Occipital lobe (tissue), 2 donors: ENCODE results near the gene IGF2. TPM values are rescaled to one million over a fixed set of nuclear protein-coding genes. Genes with fewer than 3 reads are reported as not detected.

Source experiments
- DNase-seq: peaks from one replicate; lab custom pipeline; 2025; lab: John Stamatoyannopoulos, UW
- total RNA-seq: library from RNA; depleted of rRNA; stranded (reverse); fragments of >200 nt; gene quantifications from one replicate; pipeline ENCODE4 v1.2.3, GENCODE V29; 2014

Gene IGF2
- total RNA-seq, 1 donor from 2014 or later: 25.6 TPM

DNA sequence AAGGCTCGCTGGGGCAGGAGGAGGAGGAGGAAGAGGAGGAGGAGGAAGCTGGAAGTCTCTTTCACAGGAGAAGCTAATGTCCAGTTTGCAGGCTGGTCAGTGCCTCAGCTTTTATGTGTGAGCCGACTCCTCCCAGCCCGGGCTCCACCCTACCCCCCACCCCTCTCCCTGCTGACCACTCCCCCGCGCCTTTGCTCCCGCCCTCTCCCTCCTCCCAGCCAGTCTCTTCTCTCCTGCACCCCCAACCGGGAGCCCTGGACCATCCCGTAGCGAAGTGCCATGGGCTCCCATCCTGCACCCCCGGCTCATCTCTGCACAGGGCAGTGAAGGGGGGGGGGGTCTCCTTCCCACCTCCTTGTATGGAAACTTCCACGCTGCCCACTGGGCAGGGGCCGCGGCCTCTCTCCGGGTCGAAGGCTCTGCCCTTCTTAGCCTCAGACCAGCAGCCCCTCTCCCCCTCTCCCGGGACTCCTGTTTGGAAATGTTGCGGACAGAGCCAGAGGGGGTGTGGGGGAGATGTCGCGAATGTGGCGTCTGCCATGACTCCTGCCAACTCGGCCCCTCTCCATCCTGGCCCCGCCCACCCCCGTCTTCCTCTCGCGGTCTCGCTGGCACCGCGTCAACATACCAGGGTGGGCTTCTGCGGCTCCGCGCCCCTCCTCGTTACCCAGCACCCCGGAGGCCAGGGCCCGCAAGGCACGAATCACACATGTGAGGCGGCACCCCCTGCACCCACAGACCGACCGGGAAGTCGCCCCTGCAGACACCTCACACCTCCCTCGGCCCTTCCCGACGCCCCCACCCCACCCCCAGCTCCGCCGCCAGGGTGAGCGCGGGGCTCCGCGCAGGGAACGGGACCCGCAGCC lies 1.8 kb downstream of the IGF2 start:
- DNase-seq: no peak

DNA sequence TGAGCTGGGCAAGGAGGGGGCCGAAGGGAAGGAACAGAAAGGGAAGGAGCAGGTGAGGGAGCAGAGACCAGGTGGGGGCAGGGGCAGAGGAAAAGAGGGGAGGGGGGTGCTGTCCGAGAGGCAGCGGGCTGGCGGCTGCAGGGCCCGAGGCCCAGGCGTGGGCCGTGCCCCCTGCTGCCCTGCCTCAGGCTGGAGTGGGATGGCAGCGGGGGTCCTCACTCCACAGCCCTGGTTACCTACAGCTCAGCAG lies 2.3 kb downstream of the IGF2 start:
- DNase-seq: no peak

DNA sequence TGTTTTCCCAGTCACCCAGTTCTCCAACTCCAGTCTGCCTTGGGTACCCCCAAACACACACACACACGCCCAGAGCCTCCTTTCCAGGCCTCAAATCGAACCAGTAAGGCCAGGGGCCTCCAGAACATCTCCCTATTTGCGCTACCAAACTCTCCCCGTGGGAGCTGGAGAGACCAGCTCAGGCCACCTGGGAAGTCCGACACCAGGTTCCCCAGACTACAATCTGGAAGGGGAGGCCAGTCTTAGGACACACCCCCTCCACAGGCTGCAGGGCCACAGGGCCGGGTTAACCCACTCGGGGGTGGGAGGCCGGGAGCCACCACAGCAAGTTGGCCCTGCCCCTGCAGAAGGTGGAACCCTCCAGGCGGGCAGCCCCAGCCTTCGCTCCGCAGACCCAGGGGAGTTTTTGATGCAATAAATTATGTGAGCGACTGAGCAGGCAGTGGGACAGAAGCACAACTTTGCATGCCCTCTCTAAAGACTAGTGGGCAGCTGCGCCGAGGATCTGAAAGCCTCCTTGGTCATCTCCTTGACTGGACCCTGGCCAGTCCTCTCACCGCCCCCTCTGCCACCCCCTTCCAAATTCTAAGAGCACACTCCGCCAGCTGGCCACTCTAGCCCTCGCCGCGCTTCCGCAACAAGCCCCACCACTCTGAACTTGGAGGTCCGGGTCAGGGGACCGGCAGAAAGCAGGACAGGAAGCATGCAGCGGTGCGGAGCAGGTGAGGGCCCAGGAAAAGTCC lies 2.8 kb downstream of the IGF2 start:
- DNase-seq: no peak

DNA sequence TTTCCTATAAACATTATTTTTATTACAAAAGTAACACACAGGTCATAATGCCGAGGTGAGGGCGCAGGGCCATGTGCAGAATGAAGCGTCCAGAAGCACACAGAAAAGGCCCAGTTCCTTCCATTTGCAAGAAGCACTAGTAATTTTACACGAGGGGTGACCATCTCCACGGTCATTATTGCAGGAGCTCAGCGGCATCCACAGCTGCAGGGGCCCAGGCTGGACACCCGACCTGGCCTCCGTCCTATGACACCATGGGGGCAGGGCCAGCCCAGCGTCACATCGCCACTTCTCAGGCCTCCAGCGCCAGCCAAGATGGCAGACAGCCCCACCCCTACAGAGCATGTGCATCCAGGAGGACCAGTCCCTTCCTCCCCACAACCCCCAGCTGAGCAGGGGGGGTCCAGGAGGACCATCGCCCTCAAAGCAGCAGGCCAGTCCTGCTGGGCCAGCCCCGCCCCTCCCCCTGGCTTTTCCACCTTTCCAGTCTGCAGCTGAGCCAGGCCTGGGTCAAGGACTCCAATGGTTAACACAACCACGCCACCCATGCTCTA lies 3.5 kb downstream of the IGF2 start:
- no peak for DNase-seq

DNA sequence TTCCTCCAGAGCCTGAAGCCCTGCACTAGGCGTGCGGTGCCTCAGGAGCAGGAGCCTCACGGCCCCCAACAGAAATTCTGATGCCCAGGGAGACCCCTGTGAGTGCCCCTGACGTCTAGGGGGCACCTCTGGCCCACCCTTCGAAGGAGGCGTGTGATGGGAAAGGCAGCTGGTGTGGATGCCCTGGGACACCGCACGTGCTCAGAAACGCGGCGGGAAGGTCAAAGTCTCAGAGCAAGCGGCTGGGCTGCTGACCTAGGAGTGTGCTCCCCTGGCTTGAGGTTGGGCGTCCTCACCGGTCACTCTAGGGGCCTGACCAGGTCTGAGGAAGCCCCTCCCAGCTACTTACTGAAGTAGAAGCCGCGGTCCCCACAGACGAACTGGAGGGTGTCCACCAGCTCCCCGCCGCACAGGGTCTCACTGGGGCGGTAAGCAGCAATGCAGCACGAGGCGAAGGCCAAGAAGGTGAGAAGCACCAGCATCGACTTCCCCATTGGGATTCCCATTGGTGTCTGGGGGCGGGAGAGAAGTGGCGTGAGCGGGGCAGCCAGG lies 4.1 kb downstream of the IGF2 start:
- DNase-seq: no peak

DNA sequence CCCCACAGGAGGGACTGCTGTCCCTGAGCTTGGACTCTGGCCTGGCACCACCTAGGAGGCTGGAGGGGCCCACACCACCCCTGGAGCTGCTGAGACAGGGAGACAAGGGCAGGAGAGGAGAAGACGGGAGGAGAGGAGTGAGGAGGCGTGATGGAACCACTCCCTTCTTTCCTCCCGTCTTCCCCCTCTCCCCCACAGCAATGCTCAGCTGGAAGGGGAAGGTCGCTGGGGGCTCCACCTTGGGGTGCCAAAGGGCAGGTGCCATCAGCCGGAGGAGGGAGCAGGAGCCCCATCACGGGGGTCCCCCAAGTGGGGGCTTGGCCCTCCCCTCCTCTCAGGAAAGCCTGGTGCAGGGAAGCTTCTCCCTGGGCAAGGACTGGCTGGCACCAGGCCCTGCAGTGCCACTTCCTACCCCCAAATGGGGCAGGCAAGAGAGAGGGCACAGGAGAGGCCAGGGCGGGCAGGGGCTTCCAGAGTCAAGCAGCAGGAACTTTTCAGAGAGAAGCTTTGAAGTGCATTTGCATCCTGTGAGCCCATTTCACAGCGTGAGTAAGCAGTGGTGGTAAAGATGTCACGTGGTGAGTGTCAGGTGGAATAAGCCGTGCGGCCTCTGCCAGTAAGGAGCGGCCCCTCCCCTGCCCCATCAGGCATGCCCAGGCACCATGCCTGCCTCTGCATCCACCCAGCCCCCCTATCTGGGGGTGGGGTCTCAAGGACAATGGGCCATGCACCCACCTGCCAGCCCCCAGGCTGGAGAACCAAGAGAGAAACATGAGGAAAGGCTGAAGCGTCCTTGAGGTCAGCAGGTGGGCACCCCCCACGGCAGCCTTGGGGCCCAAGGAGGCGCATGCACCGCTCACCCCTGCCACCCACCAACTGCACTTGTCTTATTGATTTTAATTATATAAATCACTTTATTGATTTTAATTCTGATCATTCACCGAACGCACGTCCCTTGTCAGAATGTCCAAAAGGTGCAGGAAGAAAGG lies 4.9 kb downstream of the IGF2 start:
- no peak for DNase-seq

DNA sequence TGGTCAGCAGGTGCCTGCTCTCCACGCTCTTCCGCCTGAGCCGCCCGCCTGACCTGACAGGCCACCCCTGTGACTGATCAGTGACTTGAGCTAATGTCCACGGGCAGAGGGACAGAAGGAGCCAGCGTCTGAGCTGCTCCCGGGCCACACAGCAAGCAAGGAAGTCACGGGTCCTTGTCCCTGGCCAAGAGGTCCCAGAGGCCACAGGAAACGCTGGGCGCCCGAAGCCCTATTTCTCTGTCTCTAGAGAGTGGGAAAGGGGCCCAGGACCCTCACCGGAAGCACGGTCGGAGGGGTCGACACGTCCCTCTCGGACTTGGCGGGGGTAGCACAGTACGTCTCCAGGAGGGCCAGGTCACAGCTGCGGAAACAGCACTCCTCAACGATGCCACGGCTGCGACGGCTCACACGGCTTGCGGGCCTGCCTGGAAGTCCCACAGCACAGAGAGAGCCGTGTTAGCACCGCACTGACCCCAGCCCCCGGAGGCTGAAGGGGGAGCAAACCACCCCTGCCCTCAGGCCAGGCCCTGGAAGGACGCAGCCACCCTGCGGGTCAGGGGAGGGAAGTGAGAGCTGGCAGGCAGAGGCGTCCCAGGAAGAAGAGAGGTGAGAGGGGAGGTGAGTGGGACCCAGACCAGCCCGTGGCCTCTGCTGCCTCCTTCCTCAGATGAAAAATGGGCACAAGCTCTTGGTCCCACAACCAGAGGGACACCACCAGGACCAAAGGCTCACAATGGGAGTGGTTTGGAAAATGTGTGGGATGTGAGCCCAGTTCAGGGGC lies 5.8 kb downstream of the IGF2 start:
- no peak for DNase-seq

DNA sequence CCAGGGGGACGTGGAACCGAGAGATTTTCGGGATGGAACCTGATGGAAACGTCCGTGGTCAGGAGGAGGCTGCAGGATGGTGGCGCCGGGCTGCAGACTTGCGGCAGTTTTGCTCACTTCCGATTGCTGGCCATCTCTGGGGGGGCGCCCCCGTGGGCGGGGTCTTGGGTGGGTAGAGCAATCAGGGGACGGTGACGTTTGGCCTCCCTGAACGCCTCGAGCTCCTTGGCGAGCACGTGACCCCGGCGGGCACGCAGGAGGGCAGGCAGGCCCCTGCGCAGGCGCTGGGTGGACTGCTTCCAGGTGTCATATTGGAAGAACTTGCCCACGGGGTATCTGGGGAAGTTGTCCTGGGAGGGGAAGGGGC lies 6.3 kb downstream of the IGF2 start:
- no peak for DNase-seq

DNA sequence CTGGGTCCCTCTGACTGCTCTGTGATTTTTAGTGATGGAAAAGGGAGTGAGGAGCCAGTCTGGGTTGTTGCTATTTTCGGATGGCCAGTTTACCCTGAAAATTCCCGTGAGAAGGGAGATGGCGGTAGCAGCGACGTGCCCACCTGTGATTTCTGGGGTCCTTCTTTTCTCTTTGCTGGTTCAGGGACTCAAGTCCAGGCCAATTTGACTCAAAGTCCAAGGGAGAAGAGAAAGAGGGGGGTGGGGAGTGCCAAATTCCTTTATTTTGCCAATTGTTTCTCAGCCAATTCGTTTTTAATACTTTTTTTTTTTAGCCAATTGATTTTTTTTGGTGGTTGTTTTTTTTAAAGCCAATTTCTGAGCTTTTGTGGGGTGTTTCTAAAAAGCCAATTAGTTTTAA lies 6.9 kb downstream of the IGF2 start:
- DNase-seq: no peak

DNA sequence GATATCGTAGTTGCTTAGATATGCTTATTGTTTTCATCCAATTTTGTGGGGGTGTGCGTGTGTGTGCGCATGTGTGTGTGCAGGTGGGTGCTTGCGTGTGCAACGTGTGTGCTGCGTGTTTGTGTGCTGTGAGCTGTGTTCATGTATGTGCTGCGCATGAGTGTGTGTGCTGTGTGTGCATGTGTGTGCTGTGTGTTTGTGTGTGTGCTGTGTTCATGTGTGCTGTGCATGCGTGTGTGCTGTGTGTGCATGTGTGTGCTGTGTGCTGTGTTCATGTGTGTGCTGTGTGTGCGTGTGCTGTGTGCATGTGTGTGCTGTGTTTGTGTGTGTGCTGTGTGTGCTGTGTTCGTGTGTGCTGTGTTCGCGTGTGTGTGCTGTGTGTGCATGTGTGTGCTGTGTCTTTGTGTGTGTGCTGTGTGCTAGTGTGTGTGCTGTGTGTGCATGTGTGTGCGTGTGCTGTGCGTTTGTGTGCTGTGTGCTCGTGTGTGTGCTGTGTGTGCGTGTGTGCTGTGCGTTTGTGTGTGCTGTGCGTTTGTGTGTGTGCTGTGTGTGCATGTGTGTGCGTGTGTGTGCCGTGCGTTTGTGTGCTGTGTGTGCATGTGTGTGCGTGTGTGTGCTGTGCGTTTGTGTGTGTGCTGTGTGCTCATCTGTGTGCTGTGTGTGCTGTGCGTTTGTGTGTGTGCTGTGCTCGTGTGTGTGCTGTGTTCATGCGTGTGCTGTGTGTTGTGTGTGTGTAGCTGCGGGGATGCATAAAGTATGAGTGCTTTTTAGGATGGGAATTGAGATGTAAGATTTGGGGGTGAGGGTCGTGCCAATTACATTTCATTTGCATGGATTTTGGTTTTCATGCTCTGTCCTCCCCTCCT lies 7.6 kb downstream of the IGF2 start:
- DNase-seq: no peak

DNA sequence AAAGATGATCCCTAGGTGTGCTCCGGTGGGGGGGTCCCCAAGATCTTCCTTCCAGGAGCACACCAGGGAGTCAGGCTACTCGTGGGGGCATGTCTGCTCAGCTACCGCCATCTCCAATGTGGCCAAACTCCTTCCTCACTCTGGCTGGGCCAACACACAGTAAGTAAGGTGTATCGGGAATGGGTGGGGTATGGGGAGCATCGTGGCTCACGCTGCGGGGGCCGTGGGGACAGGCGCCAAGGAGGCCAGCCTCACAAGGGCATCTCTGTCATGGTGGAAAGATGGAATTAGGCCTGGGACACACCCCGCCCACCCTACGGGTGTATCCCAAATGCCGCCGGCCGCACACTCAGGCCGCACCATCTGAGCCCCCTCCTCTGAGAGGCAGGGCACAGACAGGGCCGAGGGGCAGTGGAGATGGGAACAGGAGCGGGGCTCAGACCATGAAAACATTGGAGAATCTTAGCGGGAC lies 8.3 kb downstream of the IGF2 start:
- no peak for DNase-seq

DNA sequence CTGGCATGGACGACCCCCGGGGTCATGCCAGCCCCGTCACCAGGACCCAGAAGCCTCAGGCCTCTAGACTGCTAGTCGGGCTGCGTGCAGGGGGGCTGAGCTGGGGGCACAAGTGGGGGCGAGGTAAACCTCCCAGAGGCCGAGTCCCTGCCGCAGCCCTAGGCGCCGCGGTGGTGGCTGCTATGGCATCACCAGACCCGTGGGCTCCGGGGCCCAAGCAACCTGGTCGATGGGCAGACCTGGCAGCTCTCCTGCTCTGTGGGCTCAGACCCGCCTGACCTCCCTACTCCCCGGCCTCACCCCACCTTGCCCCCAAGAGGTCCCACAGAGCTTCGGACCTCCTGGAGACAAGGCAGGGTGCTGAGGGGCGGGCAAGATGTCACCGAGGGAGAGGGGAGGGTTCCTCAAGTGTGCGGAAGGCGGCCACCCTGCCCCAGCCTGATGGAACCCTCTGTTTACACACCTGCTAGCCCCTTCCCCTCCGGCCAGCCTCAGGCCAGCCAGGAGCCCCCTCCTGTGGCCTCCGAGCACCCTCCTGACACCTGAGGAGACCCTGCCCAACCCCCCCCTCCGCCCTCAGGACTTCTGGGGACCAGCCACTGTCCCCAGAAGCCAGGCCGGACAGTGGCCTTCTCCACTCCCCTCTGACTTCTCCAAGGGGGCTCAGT lies 9.4 kb downstream of the IGF2 start:
- no peak for DNase-seq

DNA sequence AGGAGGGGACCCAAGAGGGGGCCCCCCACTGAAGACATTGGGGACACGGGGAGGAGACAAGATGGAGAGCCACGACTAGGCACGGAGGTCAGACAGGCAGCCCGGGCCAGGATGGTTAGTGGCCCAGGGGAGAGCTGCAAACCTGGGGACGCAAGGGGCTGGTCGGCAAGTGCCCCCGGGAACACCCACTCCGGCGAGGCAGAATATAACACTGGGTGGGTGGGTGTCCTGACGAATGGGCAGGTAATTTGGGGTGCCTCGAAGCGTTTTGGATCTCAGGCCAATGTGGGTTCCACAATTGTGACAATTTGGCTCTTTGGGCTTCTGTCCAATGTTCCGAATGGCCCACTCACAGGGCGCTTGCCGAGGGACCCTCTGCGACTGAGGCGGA lies 9.9 kb downstream of the IGF2 start:
- no peak for DNase-seq

DNA sequence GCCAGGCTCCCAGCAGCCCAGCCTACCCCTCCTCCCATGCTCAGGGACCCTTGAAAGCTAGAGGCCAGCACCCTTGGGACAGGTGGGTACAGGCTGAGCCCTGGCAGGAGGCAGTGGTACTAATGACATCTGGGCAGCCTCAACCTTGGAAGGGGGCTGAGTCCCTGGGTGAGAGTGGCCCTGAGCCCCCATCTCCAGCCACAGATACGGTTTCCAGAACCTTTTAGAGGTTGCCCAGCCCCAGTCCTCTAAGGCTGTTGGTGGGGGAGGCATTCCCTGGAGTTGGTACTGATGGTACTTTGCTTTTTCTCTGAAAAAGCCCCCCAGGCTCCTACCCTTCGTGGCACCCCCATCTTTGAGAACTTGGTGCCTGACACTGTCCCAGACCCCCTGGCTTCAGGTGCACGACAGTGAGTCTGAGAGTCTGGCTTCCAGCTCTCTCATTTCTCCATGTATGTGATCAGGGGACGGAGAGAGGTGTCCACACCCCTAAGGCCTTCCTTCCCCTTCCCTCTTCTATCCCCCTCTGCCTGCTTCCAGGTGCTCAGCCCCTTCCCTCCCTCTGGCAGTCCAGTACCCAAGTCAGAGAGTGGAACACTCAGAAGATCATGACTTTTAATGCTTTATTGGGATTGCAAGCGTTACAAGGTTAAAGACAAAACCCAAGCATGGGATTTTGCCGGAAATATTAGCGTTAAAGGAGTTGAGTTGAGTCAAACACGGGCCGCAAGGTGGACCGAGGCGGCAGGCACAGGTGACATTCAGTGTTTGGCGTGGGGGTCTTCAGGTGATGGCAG lies 10.5 kb downstream of the IGF2 start:
- DNase-seq: no peak

DNA sequence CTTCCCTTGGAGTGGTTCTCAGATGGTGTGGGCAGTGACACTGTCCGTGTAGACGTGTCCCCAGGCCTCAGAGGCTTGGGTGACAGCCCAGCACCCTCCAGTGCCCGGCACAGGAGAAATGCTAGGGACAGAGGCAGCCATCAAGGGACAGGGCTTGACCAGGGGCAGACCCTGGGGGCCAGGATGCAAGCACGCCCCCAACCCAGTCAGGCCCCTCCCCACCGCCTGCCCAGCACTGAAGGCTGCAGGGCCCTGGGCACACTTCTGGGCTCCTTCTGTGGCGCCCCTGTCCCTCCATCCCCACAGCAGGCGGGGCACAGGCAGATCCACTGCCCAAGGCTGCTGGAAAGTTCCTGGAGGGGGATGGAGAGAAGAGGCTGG lies 11.1 kb downstream of the IGF2 start:
- DNase-seq: no peak

DNA sequence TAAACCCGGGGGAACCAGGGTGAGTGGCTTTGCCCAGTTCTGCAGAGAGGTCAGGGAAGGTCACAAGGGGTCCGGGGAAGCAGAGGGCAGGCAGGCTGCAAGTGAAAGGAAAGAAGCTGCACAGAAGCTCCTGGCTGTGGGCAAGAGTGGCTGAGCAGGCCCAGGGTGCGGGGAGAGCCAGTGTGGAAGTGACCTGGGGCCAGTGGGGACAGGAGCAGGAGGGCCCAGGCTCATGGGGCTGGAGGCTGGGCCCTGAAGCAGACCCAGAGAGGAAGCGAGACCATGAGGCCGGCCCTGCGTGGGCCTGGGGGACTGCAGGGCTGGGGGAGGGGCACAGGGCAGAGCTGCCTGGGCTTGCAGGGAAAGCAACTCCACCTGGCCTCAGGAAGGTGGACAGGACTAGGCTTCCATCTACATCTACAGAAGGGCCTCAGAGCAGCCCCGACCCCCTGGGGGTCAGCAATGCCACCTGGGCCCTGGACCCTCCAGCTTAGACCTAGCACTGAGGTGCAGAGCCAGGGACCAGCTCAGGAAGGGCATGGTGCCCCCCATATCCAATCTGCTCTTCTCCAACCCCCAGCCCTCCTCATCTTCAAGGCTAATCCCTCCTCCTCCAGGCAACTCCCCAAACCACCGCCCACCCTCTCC lies 11.6 kb downstream of the IGF2 start:
- DNase-seq: no peak

DNA sequence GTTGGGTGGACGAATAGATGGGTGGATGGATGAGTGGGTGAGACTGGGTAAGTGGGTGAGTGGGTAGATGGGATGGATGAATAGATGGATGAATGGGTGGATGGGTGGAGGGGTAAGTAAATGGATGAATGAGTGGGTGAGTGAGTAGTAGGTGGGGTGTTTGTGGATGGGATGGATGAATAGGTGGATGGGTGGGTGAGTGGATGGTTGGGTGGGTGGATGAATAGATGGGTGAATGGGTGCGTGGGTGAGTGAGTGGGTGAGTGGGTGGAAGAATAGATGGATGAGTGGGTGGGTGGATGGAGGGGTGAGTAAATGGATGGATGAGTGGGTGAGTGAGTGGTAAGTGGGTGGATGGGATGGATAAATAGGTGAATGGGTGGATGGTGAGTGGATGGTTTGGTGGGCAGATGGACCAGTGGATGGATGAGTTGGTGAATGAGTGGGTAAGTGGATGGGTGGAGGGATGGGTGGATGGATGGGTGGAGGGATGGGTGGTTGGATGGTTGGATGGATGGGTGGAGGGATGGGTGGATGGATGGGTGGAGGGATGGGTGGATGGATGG lies 12.6 kb downstream of the IGF2 start:
- no peak for DNase-seq
